ENCODE measurements around the gene EZR.
"Not testable (repeated sequence)": the region's sequence is repeated elsewhere in the genome, so short reads cannot be mapped to it uniquely, and the experiment has no call there.

EZR gene

DNA sequence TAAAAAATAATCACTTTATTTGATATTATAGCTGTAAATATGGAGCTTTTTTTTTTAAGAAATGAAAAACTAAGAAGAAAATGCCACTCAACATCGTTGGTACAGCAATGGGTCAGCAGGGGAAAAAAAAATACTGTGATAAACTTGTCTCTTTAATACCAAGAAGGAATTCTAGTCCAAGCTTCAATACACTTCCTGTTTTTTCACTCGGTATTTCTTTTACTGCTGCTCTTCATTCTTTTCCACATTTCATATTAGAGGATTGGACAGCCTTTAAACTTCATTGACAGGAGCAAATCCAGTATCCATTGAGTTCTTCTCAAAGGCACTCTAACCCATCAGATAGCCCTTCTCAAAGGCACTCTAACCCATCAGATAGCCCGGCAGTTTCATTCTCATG lies 22.2 kb upstream of the EZR start:
- DNase-seq (ENCODE audit: low read depth) = no peak
- no peak overlapping the region for H3K4me3 ChIP-seq (ENCODE audit: control insufficient read depth, low read depth, low read length)
- TF ChIP-seq, protein P1, sequence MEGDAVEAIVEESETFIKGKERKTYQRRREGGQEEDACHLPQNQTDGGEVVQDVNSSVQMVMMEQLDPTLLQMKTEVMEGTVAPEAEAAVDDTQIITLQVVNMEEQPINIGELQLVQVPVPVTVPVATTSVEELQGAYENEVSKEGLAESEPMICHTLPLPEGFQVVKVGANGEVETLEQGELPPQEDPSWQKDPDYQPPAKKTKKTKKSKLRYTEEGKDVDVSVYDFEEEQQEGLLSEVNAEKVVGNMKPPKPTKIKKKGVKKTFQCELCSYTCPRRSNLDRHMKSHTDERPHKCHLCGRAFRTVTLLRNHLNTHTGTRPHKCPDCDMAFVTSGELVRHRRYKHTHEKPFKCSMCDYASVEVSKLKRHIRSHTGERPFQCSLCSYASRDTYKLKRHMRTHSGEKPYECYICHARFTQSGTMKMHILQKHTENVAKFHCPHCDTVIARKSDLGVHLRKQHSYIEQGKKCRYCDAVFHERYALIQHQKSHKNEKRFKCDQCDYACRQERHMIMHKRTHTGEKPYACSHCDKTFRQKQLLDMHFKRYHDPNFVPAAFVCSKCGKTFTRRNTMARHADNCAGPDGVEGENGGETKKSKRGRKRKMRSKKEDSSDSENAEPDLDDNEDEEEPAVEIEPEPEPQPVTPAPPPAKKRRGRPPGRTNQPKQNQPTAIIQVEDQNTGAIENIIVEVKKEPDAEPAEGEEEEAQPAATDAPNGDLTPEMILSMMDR (IDR thresholded peaks at IDR 0.05; ENCODE audit: control insufficient read depth, insufficient read depth, low read depth, low read length, missing control alignments) = no peak

DNA sequence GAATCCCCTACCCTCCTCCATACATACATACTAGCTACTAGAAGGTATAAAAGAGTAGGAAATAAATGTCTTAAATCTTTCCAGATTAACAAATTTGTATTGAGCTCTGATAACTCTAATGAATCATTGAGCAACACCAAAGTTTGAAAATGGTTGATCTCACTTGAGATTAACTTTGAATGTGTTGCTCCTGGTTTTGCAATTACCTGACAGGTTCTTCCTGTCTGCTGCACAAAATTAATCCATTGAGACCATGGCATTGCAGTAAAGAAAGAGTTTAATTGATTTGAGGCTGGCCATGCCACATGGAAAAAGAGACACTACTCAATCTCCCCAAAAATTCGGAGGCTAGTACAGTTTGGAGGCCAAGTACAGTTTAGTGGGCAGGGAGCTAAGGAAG lies 21.3 kb upstream of the EZR start:
- TF ChIP-seq, protein P1 (IDR thresholded peaks at IDR 0.05; ENCODE audit: control insufficient read depth, insufficient read depth, low read depth, low read length, missing control alignments) = no peak
- no peak overlapping the region for H3K4me3 ChIP-seq (ENCODE audit: control insufficient read depth, low read depth, low read length)
- DNase-seq (ENCODE audit: low read depth) = no peak

DNA sequence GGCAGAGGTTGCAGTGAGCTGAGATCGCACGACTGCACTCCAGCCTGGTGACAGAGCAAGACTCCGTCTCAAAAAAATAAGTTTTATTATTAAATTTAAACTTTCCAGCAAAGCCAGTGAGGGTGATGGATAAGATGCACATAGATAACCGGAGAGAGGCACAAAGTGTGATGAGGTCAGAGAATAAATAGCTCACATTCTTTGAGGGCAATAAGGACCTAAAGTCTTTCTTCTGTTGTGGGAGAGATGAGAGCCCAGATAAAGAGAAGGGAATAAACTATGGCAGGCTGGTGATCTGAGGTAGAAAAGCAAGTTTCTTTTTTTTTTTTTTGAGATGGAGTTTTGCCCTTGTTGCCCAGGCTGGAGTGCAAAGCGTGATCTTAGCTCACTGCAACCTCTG lies 20.6 kb upstream of the EZR start:
- H3K4me3 ChIP-seq (ENCODE audit: control insufficient read depth, low read depth, low read length) = no peak overlapping the region
- TF ChIP-seq, protein P1 (IDR thresholded peaks at IDR 0.05; ENCODE audit: control insufficient read depth, insufficient read depth, low read depth, low read length, missing control alignments) = no peak
- DNase-seq (ENCODE audit: low read depth) = no peak

DNA sequence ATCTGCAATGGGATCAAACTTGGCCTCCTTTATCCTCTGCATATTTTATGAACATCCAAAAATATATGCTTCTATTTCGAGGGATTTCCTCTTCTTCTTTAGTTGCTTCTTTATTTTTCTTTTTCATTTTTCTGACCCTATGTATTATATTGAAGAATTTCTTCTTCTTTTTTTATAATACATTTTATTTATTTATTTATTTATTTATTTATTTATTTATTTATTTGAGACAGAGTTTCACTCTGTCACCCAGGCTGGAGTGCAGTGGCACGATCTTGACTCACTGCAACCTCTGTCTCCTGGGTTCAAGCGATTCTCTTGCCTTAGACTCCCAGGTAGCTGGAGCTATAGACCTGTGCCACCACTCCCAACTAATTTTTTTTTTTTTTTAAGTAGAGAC lies 19.6 kb upstream of the EZR start:
- H3K4me3 ChIP-seq (ENCODE audit: control insufficient read depth, low read depth, low read length); DNase-seq (ENCODE audit: low read depth): not testable (repeated sequence)

DNA sequence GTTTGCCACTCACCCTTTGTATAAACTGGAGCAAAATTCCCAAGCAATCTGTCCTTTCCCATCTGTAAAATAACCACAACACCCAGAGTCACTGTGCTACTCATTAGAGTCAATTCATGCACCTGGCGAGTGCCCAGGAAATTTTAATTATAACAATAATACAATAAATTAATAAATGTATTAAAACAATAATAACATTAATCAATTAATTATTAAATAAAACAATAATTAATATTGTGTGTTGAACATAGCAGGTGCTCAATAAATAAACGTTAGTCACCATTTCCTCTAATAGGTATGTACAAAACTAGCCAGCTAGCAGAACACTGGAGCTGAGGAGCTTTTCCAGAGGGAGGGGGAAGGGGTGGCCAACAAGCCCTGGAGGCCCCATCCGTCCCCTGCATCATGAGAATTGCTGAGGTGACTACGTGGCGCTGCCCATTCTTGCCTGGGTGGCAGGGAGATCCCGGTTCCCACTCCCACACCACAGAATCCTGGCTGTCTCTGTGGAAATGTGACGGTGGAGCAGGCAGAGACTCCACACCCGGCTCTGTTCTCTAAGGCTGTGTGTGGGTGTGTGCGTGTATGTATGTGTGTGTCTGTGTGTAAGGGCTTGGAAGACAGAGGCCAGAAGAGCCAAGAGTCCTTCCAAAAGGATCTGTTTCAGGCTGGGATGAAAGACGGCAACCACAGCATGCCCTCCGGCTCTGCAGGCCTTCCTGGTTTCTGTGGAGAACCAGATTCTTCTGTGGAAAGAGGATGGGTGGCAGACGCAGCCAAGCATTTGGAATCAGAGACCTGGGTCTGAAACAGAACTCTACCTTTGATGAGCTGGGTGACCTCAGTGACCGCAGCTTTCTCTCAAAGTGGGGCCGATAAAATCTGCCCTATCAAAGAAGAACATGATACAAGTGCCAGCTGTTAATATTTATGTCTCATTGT lies 18.8 kb upstream of the EZR start:
- no peak for DNase-seq (ENCODE audit: low read depth)
- no peak overlapping the region for H3K4me3 ChIP-seq (ENCODE audit: control insufficient read depth, low read depth, low read length)
- TF ChIP-seq, protein P1 (IDR thresholded peaks at IDR 0.05; ENCODE audit: control insufficient read depth, insufficient read depth, low read depth, low read length, missing control alignments) = no peak

DNA sequence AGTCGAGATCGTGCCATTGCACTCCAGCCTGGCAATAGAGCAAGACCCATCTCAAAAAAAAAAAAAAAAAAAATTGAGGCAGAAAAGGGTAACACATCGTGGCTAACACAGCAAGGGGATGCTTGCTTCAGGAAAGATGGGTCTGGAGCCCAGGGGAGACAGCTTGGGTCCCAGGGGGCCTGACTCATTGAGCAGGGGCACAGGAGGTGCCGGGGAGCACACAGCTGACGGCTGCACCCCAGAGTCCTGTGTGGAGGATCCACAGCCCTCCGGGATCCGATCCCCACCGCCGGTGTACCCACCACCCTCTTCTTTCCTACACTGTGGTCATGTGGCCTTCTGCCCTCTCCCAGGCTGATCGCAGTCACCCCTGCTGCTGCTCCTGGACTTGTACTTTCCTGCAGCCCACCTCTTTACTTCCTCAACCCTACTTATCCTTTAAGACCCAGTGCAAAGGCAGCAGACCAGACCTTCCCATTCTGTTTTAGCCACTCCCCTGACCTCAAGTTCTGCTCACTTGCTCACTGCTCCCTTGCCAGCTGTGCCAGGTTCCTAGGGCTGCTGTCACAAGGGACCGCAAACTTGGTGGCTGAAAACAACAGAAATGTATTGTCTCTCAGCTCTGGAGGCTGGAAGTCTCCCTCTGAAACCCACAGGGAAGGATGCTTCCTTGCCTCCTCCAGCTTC lies 17.6 kb upstream of the EZR start:
- TF ChIP-seq, protein P1 (IDR thresholded peaks at IDR 0.05; ENCODE audit: control insufficient read depth, insufficient read depth, low read depth, low read length, missing control alignments) = no peak
- no peak for DNase-seq (ENCODE audit: low read depth)
- no peak overlapping the region for H3K4me3 ChIP-seq (ENCODE audit: control insufficient read depth, low read depth, low read length)

DNA sequence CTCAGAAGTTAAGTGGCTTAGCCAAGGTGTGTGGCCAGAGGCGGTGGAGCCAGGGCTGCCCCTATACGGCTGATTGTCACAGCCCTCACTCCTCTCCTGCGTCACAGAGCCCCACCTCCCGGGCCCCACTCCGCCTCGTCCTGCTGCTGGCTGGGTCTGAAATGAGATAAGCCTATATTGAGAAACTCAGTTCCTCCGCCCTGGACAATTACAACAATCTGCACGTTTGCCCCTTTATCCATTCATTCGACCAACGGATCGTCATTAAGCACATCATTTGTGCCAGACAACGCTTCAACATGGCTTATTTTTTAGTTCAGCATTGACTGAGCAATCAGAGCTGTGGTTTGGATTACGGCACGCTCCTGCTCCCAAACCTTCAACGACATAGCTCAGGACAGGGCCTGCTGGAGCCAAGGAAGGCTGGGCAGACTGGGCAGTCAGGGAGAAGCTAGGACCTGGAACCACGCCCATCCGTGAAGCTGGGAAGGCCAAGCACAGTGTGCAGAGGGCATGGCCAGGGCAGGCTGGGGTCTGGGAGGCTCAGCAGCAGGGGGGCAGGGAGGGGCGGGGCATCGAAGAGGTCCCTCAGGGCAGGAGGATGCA lies 16.6 kb upstream of the EZR start:
- TF ChIP-seq, protein P1 (IDR thresholded peaks at IDR 0.05; ENCODE audit: control insufficient read depth, insufficient read depth, low read depth, low read length, missing control alignments) = no peak
- no peak overlapping the region for H3K4me3 ChIP-seq (ENCODE audit: control insufficient read depth, low read depth, low read length)
- DNase-seq (ENCODE audit: low read depth) = no peak
